Stomach (tissue), 4 donors: ENCODE measurements around the gene SPEF1.

Source experiments
- CTCF ChIP-seq, 7 experiments: fragments of 450-650 bp in 4 of 7; fragments of 200-600 bp in 3 of 7; sonication (generic) in 3 of 7; IDR thresholded peaks; one replicate each; pipeline ENCODE4 v1.5.1; 2016 to 2019; ENCODE audit warnings: antibody characterized with exemption in 7 of 7, control low read depth in 2 of 7, mild to moderate bottlenecking in 1 of 7
- POLR2A ChIP-seq, 4 donors: fragments of 450-650 bp; IDR thresholded peaks; one replicate each; pipeline ENCODE4 v1.6.1; 2016; ENCODE audit warnings: antibody characterized with exemption in 4 of 4, control low read depth in 2 of 4, mild to moderate bottlenecking in 1 of 4, moderate library complexity in 1 of 4
- POLR2AphosphoS5 ChIP-seq, 3 donors: sonication (generic); formaldehyde crosslinking; IDR thresholded peaks; one replicate each; pipeline ENCODE4 v1.6.1; 2016; ENCODE audit warnings: antibody characterized with exemption in 3 of 3

- no peak for TF ChIP-seq CTCF (IDR thresholded peaks at IDR 0.05)
- TF ChIP-seq POLR2A (IDR thresholded peaks at IDR 0.05): no peak
- TF ChIP-seq POLR2AphosphoS5 (IDR thresholded peaks at IDR 0.05): no peak
Observed at GRCh38 chr20:3784216-3784853, 3.1 kb upstream of the SPEF1 start.
